Activated T-cell treated with anti-CD3 and anti-CD28 coated beads for 4 hours (primary cell): ENCODE measurements around the gene TUBAL3.

Experiments used
- DNase-seq: peaks from one replicate; pipeline ENCODE4 v3.0.0-alpha.2; 2020

The TUBAL3 gene

DNA sequence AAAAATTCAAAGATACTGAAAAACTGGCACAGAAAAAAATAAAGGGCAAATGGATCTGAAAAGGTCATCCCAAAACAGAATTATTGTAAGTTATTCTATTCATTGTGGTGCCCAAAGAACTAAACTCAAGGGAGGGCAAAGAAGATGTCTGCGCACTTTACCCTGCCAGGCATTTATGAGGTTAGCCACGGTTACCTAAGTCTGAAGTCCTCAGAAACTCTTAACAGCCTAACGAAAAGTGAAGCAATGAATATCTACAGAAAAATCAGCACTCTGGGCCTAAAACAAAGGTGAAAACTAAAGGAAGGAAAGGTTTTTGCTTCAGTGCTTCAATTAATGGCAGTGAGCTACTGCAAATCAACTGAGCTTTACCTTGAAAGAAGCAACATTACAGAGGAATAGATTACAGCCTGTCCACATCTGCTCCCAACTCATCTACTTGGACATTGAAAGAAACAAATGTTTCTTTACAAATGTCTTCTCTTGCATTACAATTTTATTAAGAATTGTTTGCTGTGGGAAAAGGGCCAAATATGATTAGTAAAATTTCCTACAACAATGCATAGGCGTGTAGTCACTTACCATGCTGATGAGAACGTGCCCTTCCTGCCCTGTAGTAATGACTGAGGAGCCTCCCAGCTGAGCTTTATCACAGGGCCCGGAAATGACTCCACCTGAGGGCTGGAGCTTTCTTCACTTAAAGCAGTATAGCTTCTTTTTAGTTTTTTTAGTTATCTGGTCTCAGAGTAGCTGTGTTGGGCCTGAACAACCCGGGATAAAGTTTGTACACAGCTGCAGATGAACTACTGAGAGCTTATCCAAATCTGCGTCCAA, at the start of gene TUBAL3:
Gene TUBAL3 (minus strand): TSS at position 621 of the 834 bp plus-strand sequence. CDS start 36 bp downstream, at position 585.
- no peak for DNase-seq

DNA sequence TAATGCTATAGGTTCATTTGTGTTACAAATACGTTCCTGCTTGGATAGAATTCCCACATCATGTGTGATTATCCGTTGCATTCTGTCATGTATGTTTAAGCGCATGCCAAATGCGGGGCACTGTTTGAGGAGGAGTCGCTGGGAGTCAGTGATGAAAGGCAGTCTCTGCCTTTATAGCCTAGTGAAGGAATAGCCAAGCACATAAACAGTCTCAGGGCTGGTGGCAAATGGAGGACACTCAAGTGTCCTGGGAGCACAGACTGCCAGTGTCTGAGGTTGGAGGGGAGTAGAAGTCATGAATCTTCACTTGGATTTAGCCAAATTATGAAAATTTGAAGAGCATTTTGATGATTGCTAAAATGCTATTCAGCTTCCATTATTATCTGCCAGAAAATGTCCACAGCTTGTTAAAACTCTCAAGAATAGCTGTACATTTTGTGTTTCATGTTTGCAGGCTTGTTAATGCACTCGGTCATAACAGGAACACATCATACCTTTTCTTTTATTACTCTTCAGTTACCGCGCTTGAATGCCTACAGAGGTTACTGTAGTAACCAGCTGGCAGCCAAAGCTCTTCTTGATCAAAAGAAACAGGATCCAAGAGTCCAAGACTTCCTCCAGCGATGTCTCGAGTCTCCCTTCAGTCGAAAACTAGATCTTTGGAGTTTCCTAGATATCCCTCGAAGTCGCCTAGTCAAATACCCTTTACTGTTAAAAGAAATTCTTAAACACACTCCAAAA, 49.3 kb upstream of the TUBAL3 start:
- DNase-seq, result no peak

DNA sequence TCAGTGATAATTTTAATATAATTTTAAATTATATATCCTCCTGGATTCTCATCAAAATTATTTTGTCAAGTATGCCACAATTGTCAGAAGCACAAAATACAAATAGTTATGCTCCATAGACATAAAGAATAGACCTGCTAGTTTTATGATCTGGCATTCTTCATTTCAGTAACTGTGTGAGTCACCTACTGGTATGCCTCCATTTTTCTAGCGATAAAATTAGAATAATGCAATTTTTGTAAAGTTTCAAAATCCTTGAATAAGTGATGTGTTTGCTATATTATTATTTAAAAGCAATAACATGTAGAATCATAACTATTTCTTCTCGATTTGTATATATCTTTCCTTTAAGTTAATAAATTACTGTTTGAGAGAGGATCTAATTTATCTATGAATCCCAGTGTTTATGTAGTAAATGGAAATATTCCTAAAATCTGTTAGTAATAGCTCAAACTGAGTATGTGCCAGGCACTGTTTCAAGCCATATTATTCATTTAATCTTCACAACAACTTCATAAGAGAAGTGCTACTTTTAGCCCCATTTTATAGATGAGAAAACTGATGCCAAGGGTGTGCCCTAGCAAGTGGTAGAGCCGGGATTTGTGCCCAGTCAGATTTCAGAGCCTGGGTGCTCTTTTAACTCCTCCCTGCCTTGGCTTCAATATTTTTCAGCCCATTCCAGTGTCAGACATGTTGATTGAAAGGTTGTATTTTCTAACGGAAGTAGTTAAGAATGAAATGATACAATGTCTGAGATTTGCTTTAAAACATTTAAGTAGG, 46.2 kb upstream of the TUBAL3 start:
- DNase-seq, result no peak

- no peak for DNase-seq
Observed at GRCh38 chr10:5449823-5450222, 45.2 kb upstream of the TUBAL3 start.

DNA sequence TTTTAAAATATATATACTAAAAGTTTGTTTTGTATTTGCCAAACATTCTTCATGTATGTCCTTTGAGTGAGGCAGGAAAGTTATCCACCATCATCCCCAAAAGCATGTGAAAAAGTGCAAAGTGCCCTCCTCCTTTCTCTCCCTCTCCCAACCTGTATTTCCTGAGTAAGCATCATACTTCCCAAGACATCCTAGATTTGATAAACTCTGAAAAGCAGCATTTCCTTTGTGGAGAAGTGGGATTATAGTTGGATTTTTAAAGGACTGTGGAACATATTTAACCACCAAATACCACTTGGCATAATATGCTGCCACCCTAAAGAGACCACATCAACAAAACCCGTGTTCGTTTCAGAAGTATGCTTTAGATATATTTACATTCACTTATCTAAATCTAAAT, 44.6 kb upstream of the TUBAL3 start:
- DNase-seq, result no peak

- no peak for DNase-seq
Observed at GRCh38 chr10:5448333-5449001, 43.8 kb upstream of the TUBAL3 start.

- no peak for DNase-seq
Observed at GRCh38 chr10:5447611-5448071, 43.0 kb upstream of the TUBAL3 start.

- DNase-seq, result no peak
Observed at GRCh38 chr10:5447056-5447455, 42.4 kb upstream of the TUBAL3 start.

GRCh38 chr10:5446390-5446926, 41.8 kb upstream of the TUBAL3 start:
- peak; percentile 79 for DNase-seq

- DNase-seq, result no peak
Observed at GRCh38 chr10:5445006-5445405, 40.4 kb upstream of the TUBAL3 start.

DNA sequence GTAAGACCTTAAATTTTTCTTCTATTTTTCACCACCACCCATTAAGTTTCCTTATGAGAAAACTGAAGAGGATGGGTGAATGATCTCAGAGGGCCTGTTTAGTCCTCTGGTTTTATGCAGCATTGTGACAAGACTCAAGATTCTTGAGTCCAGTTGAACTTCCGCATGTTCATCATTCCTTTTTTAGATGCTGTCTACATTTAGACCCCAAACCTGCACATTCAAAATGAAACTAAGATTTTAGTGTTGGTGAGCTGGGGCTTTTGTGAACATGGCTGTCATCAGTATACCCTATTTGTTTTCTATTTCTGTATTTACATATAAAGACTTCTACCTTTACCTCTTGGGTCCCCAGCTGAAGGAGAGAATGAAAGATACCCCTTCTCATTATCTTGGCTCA, 38.8 kb upstream of the TUBAL3 start:
- DNase-seq, result no peak

DNA sequence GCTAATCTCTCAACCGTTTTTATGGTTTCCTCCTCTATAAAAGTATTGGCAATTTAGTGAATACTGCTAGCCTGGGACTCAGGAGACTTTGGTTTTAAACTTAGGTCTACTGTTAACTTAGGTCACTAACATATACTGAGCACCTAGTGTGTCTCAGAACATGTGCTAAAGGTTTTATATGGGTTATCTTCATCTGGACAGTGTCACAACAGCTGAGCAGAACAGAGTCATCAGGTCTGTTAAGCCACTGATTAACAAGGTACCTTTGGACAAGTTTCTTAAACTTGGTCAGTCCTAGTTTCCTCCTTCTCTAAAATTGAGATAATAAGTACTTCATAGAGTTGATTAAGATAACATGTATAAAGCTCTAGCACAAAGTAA, 38.4 kb upstream of the TUBAL3 start:
- no peak for DNase-seq

- DNase-seq, result peak; percentile 34
Observed at GRCh38 chr10:5442065-5442989, 37.7 kb upstream of the TUBAL3 start.

GRCh38 chr10:5441106-5441505, 36.5 kb upstream of the TUBAL3 start:
- no peak for DNase-seq

GRCh38 chr10:5440206-5440605, 35.6 kb upstream of the TUBAL3 start:
- no peak for DNase-seq

- DNase-seq, result no peak
Observed at GRCh38 chr10:5435328-5435727, 30.7 kb upstream of the TUBAL3 start.

GRCh38 chr10:5434017-5434753, 29.6 kb upstream of the TUBAL3 start:
- no peak for DNase-seq

- no peak for DNase-seq
Observed at GRCh38 chr10:5433182-5433581, 28.6 kb upstream of the TUBAL3 start.

DNA sequence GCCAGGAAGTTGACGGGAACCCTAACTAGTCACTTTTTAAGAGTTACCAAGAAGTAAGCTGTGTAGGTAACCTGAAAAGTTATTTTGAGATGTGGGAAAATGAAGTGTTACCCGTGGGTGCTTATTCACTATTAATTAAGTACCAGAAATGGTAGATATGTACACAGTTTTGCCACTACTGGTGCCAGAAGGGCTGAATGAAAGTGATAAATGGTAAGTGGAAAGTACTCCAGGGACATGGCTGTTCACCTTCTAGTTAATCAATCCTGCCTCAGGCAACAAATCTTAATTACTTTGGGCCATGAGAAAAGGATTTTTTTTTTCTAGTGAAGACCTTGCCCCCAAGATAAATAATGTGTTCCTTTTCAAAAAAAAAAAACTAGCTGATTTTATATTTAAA, 23.5 kb upstream of the TUBAL3 start:
- DNase-seq, result no peak

DNA sequence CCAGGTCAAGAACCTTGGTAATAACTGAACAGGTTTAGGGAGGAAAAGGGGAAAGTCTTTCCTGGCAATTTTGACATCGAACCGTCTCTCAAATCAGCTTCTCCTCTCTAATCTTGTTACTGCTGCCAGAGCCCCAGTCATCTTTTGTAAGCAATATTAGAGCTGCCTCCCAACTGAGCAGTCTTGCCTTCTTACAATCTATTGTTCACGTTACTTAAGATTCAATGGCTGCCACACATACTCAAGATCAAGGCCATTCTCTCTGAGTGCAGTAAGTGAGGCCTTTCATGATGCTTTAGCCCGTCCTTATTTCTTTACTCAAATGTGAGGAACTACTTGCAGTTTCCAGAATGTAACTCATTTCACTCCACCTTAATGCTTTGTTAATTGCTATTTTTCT, 20.1 kb upstream of the TUBAL3 start:
- DNase-seq, result no peak

DNA sequence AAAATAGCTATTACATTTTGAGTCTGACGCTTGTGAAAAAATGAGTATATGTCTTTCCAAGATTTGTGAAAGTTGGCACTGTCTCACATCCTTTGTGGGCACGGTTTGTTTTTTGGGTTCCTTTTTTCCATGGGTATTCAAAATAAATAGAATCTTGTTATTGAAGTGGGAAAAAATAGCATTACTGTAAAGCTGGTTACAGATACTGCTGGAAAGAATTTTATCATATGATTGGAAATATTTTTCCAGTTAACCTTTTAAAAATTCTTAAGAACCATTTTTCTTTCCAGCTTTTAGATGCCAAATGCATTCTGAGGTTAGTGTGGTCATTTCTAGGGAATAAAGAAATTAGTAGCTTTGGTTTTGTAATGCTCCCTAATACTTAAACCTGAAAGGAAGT, 19.1 kb upstream of the TUBAL3 start:
- DNase-seq, result no peak
